HG02884 (cell line): ENCODE results near the gene ING5.
"Not testable (repeated sequence)": the region's sequence is repeated elsewhere in the genome, so short reads cannot be mapped to it uniquely, and the experiment has no call there.

Source experiments
- ATAC-seq: cut with Tn5 transposase; IDR thresholded peaks from one replicate; pipeline ENCODE4 v1.9.1; 2021; ENCODE audit warnings: mild to moderate bottlenecking, moderate library complexity; ENCODE audit not compliant: unreplicated experiment

The ING5 gene

GRCh38 chr2:241736111-241736510 is 34.3 kb downstream of the ING5 start:
- ATAC-seq, result no peak

- no peak for ATAC-seq
These were observed 36.3 kb downstream of the ING5 start for GRCh38 chr2:241738040-241738686.

DNA sequence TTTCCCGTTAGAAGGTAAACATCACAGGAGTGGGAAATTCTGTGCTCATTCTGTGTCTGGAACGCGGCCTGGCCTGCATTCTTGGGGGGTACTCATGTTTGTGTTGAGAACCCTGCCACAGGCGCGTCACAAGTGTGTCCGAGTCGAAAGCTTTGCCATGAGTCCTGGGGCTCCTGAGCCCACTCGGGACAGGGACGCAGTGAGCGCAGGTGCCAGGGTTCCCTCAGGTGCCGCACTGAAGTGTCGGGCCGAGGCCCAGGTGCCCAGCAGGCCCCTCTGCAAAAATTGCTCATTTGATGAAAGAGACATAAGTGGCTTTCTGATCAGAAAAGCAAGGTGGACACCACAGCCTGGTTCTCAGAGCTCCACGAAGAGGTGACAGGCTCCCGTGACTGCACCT is 37.3 kb downstream of the ING5 start:
- ATAC-seq, result no peak

GRCh38 chr2:241739651-241740050 is 37.8 kb downstream of the ING5 start:
- no peak for ATAC-seq

- ATAC-seq, result no peak
These were observed 39.2 kb downstream of the ING5 start for GRCh38 chr2:241741016-241741415.

GRCh38 chr2:241742320-241742939 is 40.6 kb downstream of the ING5 start:
- ATAC-seq, result no peak

DNA sequence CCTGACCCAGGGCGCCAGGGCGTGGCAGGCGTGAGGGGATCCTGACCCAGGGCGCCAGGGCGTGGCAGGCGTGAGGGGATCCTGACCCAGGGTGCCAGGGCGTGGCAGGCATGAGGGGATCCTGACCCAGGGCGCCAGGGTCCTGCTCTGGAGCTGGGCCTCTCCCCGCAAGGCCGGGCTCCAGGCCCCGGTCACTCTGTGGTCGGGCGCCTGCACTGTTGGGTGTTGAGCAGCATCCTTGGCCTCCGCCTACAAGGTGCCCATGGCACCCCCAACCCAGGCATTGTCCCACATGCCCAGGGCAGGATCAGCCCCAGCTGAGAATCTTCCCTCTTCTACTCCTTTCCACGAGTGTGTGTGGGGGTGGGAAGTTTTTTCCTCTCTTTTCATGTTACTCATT is 41.2 kb downstream of the ING5 start:
- ATAC-seq, result not testable (repeated sequence)

- ATAC-seq, result no peak
These were observed 41.8 kb downstream of the ING5 start for GRCh38 chr2:241743620-241744019.

DNA sequence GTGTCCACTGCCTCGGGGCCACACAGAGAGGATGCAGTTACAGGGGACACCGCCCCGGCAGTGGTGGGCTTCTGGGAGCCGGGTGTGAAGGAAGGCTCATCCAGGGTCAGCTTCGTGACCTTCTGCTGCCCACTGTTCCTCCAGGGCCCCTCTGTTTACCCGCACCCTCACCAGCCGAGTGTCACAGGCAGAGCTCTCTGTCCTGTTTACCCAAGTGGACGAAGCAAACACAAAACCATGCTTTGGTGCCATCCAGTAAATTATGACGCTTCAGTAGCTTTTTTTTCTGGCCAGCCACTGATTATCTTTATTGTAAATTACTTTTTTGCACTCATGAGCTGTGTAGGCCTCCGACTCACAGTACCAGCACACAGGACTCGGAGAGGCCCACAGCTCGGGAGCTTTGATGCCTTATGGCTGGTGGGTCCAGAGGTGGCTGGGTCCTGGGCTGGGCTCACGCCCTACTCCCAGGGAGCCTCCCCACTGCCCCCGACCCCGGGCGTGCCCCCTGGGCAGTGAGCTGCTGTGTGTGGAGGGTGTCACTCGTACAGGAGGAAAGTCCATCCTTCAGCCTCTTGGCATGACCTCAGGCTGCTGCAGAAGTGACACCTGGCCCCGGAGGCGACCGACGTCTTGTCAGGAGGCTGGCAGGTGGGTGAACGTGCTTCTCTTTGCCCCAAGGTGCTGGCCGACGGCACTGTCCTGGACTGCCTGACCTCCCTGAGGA is 42.4 kb downstream of the ING5 start:
- ATAC-seq, result no peak

DNA sequence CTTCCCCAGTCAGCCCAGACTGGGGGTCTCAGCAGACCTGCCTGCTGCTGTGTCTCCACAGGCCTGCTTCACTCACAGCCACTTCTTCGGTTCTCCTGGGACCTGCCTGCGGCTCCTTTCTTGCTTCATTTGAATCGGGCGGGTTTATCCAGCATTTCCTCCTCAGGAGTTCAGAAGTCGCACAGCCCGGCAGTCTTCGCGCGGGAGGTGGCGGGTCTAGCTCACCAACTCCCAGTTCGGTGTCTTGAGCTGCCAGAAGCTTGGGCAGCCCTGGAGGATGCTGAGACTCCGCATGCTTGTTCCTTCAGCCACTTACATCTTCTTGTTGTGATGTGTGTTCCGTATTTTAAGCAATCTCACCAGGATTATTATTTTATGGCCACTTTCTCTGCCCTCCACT is 43.4 kb downstream of the ING5 start:
- ATAC-seq, result no peak

DNA sequence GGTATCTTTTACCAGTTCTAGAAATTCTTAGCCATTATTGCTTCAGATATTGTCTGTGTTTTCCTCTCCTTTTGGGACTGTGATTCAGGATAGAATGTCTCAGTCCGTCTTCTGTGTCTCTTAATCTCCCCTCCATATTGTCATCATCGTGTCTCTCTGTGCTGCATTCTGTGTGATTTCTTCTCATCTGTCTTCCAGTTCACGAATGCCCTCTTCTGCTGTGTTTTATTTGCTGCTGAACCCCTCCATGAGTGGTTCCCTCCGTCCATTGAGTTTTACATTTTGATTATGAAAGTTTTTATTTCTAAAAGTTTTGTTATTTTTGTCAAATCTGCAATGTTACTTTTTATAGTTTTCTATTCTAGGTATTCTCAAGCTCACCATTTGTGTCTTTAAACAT is 44.2 kb downstream of the ING5 start:
- ATAC-seq, result no peak

DNA sequence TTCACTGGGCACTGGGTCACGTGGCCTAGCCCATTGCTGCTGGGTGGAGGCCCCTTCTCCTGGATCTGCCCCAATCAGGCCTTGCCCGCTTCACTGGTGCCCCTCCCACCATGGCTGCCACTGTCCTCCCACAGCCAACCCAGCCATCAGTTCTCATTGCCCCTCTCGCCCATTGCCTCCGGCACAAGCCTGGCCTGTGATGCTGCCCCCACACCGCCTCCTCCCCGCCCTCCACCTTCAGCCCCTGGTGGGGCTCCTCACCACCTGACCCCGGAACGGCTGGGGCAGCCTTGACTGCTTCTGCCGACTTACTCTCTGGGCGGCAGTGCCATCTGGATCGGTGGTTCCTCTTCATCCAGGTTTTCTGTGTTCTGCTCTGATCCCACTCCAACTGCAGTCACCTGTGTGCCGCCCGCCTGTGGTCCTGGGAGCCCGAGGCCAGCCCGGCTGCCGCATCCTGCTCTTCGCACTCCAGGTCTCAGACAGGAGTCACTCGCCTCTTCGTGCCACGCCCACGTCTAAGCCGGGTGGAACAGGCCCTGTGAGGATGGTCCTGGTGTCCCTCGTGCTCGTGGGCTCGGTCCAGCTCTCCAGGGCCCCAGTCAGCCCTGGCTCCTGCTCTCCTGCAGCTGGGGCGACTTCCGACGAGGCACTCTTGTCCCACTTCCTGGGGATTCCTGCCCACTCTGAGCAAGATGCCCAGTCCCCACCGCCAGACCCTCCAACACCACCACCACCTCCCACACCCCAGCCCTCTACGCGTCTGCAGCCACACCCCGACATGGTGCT is 46.8 kb downstream of the ING5 start:
- ATAC-seq, result no peak

DNA sequence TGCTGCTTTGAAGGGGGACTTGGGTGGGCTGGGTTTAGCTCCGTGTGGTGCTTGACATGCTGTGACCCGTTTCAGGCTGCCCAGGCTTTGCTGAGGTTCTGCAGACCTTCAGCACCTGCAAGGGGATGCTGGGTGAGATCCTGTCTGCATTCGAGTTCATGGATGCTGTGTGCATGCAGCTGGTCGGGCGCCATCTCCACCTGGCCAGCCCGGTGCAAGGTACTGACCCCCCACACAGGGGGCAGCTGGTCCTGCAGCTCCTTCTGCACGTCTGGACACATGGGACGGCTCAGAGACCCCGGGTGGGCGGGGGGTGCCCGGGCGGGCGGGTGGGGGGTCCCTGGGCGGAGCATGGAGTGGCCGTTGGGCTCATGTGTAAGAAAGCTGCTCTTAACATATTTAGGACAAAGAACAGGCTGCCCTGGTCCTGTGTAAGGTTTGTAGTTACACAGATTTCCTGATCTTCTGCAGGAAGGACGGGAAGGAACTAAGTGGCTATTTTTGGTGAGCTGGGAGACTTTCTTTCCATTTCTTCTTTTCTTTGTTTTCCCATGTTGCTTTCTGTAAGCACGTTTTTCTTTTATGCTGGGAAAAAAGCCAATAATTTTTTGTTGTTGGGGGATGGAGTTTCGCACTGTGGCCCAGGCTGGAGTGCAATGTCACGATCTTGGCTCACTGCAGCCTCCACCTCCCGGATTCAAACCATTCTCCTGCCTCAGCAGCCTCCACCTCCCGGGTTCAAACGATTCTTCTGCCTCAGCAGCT is 48.4 kb downstream of the ING5 start:
- ATAC-seq, result no peak

- no peak for ATAC-seq
These were observed 49.3 kb downstream of the ING5 start for GRCh38 chr2:241751152-241751551.

GRCh38 chr2:241751776-241752175 is 49.9 kb downstream of the ING5 start:
- ATAC-seq, result no peak

GRCh38 chr2:241752253-241752652 is 50.4 kb downstream of the ING5 start:
- ATAC-seq, result no peak

DNA sequence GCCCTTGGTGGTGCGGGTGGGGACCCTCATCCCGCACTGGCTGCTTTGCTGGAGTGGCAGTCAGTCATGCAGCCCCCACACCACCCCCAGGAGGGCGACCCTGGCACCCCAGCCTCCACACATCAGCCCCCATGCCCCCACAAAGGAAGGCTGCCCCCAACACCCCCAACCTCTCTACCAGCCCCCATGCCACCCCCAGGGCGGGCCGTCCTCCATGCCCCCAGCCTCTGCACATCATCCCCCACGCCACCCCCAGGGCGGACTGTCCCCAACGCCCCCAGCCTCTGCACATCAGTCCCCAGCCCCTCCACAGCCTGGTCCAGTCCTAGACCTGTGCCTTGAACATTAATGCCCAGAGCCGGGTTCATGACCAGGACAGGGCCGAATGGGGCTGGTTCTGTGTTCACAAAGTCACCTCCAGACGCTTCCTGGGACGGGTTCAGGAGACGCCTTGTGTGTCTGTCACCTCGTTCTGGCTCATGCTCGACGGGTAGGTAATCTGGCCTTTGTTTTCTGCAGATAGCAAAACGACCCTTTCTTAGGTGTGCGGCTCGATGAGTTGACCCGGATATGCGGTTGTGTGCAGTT is 50.9 kb downstream of the ING5 start:
- ATAC-seq, result no peak

- ATAC-seq, result no peak
These were observed 51.7 kb downstream of the ING5 start for GRCh38 chr2:241753493-241753892.

GRCh38 chr2:241754042-241754441 is 52.2 kb downstream of the ING5 start:
- ATAC-seq, result no peak

GRCh38 chr2:241755166-241755565 is 53.3 kb downstream of the ING5 start:
- ATAC-seq, result no peak
